ENCODE results near the gene CHORDC1. TPM values are rescaled to one million over a fixed set of nuclear protein-coding genes. Genes with fewer than 3 reads are reported as not detected.

Gene CHORDC1
- total RNA-seq, 1 donor from 2014 or later: 76.6 TPM

Other genes with a start within 250 kb of the CHORDC1 start
- gene TRIM49C, start 191.9 kb downstream of the CHORDC1 start, total RNA-seq: not detected in 2 replicates
- not detected in 2 replicates for gene UBTFL1, start 137.1 kb downstream of the CHORDC1 start, total RNA-seq
- gene NAALAD2, start 88.4 kb downstream of the CHORDC1 start, total RNA-seq: not detected in 2 replicates

Measured in T-helper 2 cell treated with Interferon-gamma antibody and Interleukin-4, amounts not matched to agents 100 ng/mL and 5 ng/mL, for 36 hours (primary cell).